Measurements from ENCODE around the gene PRR15L. TPM values are rescaled to one million over a fixed set of nuclear protein-coding genes. Genes with fewer than 3 reads are reported as not detected.
A peak's percentile ranks its signal among the peaks of the same experiment; 100 is the strongest.
"Not testable (repeated sequence)": the region's sequence is repeated elsewhere in the genome, so short reads cannot be mapped to it uniquely, and the experiment has no call there.

Gene PRR15L
- total RNA-seq, 1 experiment from 2014 or later, result not detected

DNA sequence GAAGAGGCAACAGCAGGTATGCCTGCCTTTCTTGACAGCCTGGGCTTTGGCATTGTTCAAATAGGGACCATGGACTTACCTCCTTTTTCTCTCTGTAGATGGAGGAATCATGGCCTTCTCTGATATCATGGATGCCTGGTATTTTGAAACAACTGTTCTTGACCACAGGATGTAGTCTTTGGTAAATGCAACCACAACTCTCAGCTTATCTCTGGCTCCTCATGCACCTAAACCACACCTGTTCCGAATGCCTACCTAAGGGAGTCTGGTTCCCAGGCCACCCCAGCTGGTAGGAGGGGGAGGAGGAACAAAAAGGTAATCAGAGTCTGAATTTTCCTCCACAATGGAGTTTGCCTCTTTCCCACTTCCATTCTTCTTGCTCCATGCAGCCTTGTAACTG lies 32.0 kb upstream of the PRR15L start:
- no peak for DNase-seq (ENCODE audit: extremely low read depth, low read depth)

DNA sequence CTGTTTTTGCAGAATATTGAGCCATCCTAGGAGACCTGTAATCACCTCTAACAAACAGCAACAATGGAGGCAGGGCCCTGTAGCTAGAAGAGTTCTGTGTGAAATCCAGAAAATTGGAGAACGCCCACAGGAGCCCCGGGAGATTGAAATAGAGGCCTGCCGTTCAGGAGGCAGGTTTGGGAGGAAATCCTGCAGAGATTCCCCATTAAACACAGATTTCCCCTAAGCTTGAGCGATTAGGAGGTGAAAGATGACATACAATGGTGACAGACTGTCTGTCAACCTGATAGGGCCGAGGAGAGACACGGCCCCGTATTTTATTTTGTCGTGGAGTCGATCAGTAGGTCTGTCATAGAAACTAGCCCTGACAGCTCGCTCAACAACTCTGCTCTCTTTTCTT lies 31.5 kb upstream of the PRR15L start:
- DNase-seq (ENCODE audit: extremely low read depth, low read depth), result no peak

DNA sequence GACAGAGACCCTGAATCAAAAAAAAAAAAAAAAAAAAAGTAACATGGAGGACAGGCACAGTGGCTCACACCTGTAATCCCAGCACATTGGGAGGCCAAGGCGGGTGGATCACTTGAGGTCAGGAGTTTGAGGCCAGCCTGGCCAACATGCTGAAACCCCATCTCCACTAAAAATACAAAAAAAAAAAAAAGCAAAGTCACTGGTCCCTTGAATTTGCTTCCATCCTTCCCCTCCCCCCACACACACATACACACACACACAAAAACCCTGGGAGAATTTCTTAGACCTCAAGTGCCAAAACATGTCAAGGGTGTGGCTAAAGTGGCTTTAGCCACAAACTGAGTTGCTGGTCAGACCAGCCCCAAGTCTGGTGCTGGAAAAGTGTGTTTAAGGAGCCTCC lies 30.8 kb upstream of the PRR15L start:
- not testable (repeated sequence) for DNase-seq (ENCODE audit: extremely low read depth, low read depth)

DNA sequence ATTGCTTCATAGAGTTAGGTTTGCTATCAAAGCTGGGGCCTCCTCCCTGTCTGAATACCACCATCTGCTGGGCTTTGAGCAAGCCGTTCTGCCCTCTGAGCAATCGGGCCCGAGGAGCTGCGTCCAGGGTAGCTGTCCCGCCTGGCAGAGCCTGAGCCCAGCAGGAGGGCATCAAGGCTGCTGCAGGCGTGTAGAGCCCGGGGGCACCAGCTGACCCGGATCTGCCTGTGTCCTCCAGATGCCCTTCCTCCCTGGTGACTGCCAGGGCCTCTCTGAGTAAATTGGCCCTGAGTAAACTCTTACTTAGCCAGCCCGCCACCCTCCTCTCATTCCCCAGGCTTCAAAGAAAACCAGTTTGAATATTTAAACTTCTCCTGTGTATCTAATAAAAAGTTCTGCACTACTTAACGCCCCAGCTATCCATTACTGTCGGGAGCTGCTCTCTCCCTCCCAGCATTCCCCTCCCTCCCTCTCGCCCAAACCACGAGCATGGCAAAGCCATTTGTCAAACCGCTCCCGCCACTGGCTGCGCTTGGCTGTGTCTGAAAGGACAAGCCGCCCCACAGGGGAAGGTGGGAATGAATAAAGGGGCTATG lies 29.7 kb upstream of the PRR15L start:
- DNase-seq (ENCODE audit: extremely low read depth, low read depth), result no peak

DNA sequence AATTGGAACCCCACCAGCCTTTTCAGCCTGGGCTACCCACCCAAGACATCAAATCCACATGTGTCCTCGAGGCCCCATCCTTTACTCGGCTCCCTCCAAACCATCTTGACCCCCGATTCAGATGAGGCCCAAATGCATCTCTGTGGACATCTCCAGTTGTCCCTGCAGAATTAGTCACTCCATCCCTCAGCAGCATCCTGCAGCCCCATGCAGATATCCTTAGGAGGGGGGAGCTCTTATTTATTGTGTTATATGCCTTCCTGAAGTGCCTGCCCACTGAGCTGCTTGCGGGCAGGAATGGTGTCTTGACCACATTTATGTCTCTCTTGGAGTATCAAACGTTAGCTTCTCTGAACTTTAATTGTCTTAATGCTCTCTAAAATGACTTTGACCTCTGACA lies 28.8 kb upstream of the PRR15L start:
- no peak for DNase-seq (ENCODE audit: extremely low read depth, low read depth)

DNA sequence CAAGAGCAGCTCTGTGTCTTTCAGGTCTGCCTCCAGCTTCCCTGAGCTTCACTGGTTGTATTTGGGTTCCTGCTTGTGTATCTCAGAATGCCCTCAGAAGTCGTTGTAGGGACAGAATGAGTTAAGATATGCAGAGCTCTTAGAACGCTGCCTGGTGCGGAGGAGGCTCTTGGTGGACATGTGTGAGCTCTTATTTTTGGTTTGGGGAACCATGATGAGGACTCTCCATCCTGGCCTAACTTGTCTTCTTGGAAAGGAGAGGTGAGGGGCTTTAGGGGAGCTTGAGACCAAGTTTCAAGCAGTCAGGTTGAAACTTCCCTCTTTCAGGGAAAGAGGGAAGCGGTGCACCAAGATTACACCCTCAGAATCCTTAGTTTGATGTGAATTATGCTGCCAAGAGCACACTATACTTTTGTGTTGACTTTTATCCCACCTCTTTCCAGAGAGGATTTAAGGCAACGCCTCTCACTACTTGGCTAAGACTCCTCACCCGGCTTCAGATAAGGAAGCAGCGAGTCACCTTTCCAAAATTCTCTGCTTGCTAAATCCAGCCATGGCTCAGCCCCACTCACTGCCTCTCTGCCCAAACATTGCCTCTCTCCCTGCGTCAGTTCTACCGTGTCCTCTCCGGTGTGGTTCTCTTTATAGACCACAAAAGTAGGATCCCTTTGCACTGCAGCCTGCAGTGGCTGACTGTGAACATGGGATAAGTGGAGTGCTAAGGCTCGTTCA lies 26.0 kb upstream of the PRR15L start:
- no peak for DNase-seq (ENCODE audit: extremely low read depth, low read depth)

DNA sequence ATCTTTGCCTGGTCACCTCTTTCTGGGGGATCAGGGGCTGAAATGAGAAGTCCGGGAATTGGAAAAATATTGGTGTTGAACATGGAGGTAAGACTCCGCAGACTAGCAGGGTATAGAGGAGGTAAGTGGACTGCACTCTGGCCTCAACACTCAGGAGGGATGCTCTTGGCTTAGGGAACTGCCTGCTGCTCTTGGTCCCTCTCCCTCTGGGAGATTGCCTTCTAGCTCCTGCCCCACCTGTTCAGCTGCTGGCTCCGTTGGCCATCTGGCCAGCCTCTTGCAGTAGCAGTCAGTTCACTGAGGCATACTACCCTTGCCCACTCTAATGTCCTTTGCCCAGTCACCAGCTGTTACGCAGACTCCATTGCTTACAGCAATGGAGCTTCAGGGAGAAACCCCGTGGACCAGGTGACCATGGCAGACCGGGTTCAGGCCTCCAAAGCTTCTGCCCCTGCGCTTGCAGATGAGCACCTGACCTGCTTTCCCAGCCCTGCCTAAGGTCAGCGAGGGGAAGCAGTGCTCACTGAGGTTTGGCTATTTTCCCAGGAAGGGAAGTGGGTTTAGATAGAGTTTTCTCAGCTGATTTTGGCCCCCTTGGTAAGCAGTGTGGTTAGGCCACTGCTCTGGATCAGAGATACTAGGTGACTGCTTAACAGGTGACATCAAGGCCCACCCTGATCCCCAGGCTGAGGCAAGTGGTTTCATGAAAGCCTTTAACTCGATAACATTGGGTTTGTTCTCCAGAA lies 25.1 kb upstream of the PRR15L start:
- DNase-seq (ENCODE audit: extremely low read depth, low read depth), result no peak

DNA sequence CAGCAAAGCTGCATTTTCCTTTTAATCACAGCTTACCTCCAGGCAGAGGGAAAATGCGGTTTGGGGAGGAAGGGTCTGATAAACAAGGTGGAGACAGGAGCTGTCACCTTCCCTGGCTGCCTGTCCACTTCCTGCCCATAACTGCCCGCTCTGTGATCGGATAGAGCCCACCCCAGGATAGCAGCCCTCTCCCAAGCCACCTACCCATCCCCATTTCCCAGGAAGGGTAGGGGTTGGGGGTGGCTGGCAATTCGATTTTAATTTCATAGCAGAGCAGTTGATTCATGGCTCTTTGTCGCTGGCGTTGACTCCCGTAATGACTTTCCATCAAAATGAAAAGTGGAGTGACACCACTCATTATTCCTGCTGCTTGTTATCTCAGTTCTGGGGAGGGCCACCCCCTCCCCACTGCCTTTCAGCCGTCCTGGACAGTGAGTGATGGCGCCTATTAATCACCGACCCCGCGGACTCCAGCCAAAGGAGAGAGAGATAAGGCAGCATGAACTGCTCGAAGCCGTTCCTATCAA lies 24.5 kb upstream of the PRR15L start:
- DNase-seq (ENCODE audit: extremely low read depth, low read depth), result no peak

DNA sequence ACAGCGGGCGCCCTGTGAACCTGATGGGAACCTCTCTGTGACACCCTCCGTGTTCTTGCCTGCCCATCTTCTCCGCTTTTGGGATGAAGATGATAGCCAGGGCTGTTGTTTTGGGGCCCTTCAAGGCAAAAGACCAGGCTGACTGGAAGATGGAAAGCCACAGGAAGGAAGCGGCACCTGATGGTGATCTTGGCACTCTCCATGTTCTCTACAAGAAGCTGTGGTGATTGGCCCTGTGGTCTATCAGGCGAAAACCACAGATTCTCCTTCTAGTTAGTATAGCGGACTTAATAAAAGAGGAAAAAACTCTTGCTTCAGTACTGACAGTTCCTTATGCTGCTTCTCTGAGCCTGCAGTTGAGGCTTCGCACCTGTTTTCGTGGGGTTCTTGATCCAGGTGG lies 23.8 kb upstream of the PRR15L start:
- no peak for DNase-seq (ENCODE audit: extremely low read depth, low read depth)

DNA sequence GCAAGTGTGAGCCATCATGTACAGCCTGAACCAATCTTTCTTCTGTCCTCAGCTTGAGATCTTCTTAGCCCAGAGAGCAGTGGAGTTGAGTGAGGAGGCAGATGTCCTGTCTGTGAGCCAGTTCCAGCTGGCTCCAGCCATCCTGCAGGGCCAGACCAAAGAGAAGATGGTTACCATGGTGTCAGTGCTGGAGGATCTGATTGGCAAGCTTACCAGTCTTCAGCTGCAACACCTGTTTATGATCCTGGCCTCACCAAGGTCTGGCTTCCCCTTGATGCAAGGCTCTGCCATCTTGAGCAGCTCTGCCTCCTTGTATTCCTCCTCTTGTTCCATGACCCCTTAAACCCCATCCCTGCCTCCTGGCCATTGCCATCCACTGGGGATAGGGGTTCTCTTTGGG lies 22.9 kb upstream of the PRR15L start:
- DNase-seq (ENCODE audit: extremely low read depth, low read depth), result no peak

DNA sequence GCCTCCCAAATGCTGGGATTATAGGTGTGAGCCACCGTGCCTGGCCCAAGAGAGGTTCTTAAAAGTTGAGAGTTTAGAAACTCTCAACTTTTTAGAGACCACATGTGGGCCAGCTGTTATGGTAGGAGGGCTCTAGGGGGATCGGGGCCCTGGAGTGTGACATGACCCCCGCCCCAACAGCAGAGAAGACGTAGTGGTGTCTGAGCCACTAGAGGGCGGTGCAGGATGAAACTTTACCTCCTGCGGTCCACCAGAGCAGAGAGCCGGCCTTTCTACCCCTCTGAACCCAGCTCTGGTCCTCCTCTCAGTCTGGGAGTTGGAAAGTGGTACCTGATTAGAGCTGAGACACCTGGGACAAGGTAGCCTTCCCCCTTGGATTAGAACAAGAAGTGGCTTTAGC lies 20.6 kb upstream of the PRR15L start:
- DNase-seq (ENCODE audit: extremely low read depth, low read depth), result peak; percentile 52

DNA sequence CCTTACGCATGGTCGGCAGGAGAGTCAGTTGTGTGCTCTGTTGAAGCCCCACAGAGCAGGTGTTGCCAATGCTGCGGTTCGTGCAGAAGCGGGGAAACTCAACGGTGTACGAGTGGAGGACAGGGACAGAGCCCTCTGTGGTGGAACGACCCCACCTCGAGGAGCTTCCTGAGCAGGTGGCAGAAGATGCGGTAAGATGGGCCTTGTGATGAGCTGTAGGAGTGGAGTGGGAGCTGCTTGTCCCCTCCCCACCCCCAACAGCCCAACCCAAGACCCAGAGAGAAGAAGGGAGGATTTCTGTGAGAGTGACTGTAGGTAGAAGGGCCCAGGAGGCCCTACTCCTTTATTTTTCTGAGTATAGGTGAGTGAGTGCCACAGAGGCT lies 18.1 kb upstream of the PRR15L start:
- DNase-seq (ENCODE audit: extremely low read depth, low read depth), result no peak

DNA sequence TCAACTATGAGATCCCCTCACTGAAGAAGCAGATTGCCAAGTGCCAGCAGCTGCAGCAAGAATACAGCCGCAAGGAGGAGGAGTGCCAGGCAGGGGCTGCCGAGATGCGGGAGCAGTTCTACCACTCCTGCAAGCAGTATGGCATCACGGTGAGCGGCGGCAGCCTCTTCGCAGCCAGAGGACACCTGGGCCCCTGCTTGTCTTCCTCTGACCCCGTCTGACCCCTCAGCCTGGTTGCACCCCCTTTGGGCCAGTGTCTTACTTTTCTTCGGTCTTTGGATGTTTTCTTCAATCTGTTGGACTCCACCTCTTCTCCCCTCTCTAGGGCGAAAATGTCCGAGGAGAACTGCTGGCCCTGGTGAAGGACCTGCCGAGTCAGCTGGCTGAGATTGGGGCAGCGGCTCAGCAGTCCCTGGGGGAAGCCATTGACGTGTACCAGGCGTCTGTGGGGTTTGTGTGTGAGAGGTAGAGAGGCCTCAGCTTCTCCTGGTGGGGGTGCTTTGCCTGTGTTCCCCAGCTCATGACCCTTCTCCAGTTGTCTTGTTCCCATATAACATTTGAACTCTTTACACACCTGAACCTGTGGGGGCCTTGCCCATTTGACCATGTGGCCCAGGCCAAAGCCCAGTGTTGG lies 17.6 kb upstream of the PRR15L start:
- no peak for DNase-seq (ENCODE audit: extremely low read depth, low read depth)

DNA sequence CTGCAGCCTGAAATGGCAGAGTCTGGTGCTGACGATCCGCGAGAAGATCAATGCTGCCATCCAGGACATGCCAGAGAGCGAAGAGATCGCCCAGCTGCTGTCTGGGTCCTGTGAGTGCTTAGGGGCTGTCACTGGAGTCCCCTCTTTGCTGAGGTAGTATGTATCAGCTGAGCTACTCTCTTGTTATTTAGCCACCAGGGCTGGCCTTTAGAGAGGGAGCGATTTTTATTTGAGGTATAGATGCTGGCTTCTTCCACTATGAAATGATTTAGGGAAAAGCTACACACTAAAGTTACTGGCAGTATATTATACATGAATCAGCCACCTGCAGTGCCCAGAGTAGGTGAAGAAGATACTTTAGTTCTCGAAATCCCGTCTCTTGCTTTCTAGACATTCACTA lies 15.9 kb upstream of the PRR15L start:
- DNase-seq (ENCODE audit: extremely low read depth, low read depth), result no peak

DNA sequence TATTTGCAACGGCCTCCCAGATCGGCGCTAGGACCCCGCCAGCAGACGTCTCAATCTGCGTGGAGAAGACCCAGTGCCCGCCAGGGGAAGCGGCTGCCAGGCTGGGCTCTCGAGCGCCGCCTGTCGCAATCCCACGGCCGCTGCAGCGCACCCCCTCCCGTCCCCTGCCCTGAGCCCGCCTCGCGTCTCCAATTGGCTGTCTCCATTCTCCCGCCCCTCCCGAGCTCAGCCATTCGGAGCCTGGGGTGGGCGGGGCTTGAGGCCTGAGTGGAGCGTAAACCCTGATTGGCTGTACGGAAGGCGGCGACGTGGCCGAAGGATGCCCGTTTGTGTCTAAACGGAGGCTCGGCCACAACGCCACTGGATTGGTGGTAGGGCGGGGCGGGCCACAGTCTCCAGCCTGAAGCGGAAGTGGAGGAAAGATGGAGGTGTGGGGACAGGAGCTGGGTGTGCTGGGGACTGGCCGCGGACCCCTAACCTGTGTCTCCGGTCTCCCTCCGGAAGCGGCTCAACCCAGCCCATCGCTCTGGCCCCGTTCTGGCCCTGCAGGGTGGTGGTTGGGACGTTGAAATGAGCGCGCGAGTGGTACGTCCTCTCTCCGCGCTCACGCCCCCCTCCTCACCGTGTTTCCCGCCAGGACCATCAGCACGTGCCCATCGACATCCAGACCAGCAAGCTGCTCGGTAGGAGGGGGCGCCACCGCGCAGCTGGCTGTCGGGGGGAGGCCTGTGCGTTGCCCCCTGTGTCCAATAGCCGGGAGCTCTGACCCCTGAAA lies 13.2 kb upstream of the PRR15L start, which contains the start of gene CDK5RAP3:
Gene CDK5RAP3, plus strand, starts transcription at position 389 of the 775 bp plus-strand sequence. Its CDS starts 34 bp downstream, at position 423.
- peak; percentile 99 for DNase-seq (ENCODE audit: extremely low read depth, low read depth)

DNA sequence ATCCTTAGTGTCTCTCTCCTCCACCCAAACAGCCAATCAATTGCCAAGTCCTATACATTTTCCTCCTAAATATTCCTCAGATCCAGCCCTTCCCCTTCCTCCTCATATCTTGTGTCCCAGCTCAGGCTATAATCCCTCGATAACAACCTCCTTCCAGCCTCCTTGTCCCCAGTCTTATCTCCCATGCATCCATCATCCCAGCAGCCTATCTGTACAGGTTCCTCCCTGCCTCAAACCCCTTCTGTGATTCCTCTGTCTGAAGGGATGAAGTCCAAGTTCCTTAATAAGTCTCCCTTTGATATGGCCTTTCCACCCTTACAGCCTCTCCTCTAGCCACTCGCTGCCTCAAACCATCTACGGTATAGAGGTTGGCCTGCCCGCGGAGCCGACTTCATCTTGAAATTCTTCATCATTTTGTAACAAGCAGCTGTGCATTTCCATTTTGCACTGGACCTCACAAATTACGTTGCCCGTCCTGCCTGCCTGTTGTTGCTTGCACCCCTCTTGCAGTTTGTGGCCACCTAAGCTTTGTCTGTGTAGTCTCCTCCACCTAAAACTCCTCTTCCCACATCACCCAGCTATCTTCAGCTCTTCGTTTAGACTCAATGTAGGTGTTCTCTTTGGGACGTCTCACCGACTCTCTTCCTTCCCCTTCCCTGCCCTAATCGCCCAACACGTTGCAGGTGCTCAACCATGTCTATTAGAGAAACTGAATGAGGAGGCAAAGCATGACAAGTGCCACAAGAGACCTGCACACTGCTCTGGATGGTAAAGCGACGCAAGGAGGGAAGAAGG lies 12.4 kb upstream of the PRR15L start:
- no peak for DNase-seq (ENCODE audit: extremely low read depth, low read depth)

DNA sequence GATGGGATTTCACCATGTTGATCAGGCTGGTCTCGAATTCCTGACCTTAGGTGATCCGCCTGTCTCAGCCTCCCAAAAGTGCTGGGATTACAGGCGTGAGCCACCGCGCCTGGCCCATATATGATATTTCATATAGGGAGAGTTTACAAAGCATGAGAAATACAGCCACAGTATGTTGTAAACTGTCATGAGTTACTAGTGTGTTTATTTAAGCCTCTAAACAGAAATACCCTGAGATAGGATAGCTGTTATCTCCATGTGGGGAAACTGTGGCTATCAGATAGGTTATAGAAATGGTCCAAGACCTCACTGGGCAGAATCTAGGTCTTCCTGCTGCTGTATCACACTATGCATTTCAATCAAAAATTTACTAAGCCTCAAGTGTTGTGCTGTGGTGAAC lies 11.2 kb upstream of the PRR15L start:
- DNase-seq (ENCODE audit: extremely low read depth, low read depth), result no peak

DNA sequence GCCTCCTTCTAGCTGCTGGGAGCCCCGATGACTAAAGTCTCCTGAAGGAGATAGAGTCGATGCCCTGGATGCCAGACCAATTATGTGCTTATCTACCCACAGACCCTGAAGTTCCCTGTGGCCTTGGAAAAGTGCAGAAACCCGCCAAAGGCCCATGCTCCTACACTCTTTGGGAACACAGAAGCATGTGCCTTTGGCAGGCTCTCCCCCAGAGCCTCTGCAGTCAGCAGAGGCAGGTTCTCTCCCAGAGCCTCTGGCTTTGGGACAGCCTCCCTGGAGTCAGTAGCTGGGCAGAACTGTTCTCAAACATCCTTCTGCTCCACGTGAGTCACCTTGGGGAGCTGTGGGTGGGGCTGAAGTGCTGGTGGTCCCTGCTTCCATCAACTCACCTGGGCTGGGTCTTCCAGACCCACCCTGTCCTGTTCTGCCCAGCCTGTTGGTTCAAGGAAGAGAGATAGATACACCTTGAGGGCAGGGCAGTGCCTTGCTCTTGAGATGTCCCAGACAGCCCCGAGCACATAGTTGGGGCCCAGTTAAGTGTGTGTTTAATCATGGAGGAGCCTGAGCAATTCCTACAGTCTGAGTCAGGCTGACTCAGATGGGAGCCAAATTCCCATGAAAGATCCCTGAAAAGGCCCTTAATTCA lies 10.0 kb upstream of the PRR15L start:
- no peak for DNase-seq (ENCODE audit: extremely low read depth, low read depth)

DNA sequence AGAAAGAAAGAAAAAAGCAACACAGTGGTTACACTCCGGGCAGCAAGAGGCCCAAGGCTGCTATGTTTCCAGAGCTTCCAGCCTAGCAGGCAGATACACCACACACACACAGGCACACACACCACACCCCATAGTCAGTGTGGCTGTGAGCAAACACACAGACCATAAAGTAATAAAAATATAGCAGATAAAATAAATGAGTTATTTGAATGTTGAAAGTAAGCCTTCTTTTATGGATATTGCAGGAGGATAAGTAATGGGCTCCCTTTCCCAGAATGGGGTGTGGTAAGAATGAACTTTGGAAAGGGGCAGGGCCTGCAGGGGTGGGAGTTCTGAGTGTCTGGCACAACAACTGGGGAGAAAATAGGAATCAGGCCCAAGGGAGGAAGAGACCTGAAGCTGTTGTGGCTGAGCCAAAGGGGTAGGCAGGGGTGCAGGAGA lies 8.4 kb upstream of the PRR15L start:
- DNase-seq (ENCODE audit: extremely low read depth, low read depth), result no peak
